Left renal pelvis (tissue), 4 donors: ENCODE data around the gene ANKRD30B. TPM values are rescaled to one million over a fixed set of nuclear protein-coding genes. Genes with fewer than 3 reads are reported as not detected.
"Not testable (repeated sequence)": the region's sequence is repeated elsewhere in the genome, so short reads cannot be mapped to it uniquely, and the experiment has no call there.

Experiments
- DNase-seq, 4 donors: peaks; one replicate each; pipeline ENCODE4 v3.0.0-alpha.2; 2013; ENCODE audit warnings: low read depth in 4 of 4, low spot score in 3 of 4
- polyA plus RNA-seq, 4 donors: library from polyadenylated mRNA; unstranded; fragments of 120-200 nt; gene quantifications; one replicate each; pipeline ENCODE4 v1.2.1, GENCODE V29; 2013; ENCODE audit not compliant: insufficient read length in 4 of 4

Gene ANKRD30B
- polyA plus RNA-seq, 4 donors: 0.15 to 0.24 (median 0.15) TPM; not detected in 1

GRCh38 chr18:14855634-14856033, 107.7 kb downstream of the ANKRD30B start:
- not testable (repeated sequence) for DNase-seq

GRCh38 chr18:14856256-14856655, 108.3 kb downstream of the ANKRD30B start:
- not testable (repeated sequence) for DNase-seq

DNA sequence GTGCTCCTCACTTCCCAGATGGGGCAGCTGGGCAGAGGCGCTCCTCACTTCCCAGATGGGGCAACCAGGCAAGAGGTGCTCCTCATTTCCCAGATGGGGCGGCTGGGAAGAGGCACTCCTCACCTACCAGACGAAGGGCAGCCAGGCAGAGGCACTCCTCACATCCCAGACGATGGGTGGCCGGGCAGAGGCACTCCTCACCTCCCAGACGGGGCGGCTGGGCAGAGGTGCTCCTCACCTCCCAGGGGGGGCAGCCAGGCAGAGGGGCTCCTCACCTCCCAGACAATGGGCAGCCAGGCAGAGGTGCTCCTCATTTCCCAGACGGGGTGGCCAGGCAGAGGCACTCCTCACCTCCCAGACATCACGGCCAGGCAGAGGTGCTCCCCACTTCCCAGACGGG, 110.5 kb downstream of the ANKRD30B start:
- DNase-seq: not testable (repeated sequence)

- DNase-seq: not testable (repeated sequence)
These were observed 112.0 kb downstream of the ANKRD30B start for GRCh38 chr18:14859995-14860394.

DNA sequence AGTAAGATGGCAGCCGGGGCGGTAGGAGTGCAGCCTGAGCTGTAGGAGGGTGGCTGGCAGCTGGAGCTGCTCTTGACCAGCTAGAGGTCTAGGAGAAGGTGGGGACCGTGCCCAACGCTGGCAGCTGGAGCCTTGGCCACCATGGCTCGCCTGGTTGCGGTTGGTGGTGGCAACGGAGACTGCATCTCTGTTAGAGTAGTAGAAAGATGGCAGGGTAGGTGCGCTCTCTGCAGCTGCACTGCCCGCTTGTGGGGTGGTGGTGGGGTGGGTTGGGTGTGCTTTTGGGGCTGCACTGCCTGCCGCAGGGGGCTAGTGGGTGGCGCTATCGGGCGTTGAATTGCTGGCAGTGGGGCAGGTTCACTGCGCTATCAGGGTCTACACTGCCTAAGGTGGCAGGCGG, 118.5 kb downstream of the ANKRD30B start:
- DNase-seq: not testable (repeated sequence)

DNA sequence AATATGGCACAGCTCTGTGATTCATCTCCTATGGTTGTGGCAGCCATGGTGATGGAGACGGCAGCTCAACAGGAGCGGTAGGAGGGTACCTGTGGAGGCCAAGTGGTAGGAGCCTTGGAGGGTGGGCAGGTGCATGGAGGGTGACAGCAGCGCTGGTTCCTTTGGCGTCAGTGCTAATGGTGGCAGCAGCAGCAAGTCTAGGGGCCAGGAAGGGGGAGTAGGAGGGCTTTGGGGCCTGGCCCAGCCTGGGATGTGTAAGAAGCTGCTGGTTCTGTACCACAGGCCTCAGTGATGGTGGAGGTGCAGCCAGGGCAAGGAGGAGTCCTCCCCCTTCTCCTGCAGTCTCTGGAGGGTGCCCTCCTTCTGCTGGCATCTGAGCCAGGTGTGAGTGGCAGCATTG, 120.0 kb downstream of the ANKRD30B start:
- DNase-seq: not testable (repeated sequence)

- DNase-seq: not testable (repeated sequence)
These were observed 120.9 kb downstream of the ANKRD30B start for GRCh38 chr18:14868825-14869224.

DNA sequence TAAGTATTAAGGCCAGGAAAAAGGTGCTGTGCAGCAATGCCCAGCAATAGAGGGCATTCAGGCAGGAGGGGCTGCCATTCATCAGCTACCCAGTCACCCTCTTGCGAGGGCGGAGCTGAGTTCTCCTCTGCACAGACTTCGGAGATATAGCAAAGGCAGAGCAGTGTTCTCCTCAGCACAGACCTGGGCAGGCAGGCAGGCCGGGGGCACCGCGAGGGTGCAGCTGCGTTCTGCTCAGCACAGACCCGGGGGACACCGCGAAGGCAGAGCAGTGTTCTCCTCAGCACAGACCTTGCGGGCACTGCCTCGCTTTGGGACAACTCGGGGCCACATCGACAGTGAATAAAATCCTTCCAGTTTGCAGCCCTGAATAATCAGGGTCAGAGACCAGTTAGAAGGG, 130.9 kb downstream of the ANKRD30B start:
- not testable (repeated sequence) for DNase-seq

DNA sequence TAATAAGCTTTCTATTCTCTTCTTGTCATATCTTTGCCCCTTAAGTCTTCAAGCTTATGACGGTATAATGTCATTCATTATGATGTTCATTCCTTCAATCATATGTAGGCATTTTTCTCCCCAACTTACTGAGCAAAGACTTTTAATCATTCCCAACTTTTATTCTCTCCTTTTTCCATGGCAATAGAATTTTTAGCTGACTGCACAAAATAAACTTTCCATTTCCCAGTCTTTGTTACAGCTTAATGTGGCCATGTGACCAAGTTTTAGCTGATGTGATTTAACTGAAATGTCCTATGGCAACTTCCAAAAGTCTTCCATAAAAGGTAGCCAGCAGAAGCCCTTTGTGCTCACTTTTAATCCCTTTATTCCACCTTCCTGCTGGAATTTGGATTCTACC, 152.5 kb downstream of the ANKRD30B start:
- no peak for DNase-seq

Other genes with a start within 250 kb of the ANKRD30B start
- gene POTEC, start 204.6 kb upstream of the ANKRD30B start, polyA plus RNA-seq: under 1 TPM in 2 of 4 donors, not detected in 2; 0.03 to 0.06 TPM